Activated naive CD8-positive, alpha-beta T cell (primary cell): ENCODE data around the gene OR5M8.

Experiments used
- H3K27ac Mint-ChIP-seq: one replicate; pipeline ENCODE4 v1.8.0; 2021; ENCODE audit warnings: mixed read lengths
- H3K27me3 Mint-ChIP-seq: one replicate; pipeline ENCODE4 v1.8.0; 2021; ENCODE audit warnings: mixed read lengths
- H3K36me3 Mint-ChIP-seq: one replicate; pipeline ENCODE4 v1.8.0; 2021; ENCODE audit warnings: mixed read lengths
- H3K4me1 Mint-ChIP-seq: one replicate; pipeline ENCODE4 v1.8.0; 2021; ENCODE audit warnings: low read depth, mixed read lengths
- H3K4me3 Mint-ChIP-seq: one replicate; pipeline ENCODE4 v1.8.0; 2021; ENCODE audit warnings: mild to moderate bottlenecking, mixed read lengths
- H3K9me3 Mint-ChIP-seq: one replicate; pipeline ENCODE4 v1.8.0; 2021; ENCODE audit warnings: low read depth, mixed read lengths

Gene OR5M8

DNA sequence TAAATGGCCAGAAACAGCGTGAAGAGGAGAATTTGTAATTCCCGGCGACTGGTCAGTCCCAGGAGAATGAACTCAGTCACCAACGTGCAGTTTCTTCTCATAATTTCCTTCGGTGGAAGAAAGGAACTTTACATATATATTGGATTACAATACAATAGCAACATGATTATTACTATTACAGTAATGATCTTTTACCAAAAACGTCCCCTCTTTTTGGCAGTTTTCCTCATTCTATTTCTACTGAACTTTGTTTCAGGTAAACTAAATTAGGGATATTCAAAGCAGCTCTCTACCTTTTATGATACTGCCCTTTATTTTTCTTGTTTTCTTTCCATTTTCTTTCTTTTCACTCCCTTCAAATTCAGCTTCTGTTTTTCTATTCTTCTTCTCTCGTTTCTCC is at the start of gene OR5M8:
TSS of gene OR5M8 (minus strand) at position 101 of the 400 bp plus-strand sequence. CDS start at position 101, 0 bp downstream.
- Mint-ChIP-seq H3K36me3 (no peaks in the 10 kb centered on the region), H3K9me3 (peaks cover 5% of the 10 kb centered on the region), H3K27me3 (no peaks in the 10 kb centered on the region), H3K4me1 (no peaks in the 10 kb centered on the region), H3K27ac (no peak within 1 kb of the TSS), H3K4me3 (no peak within 1 kb of the TSS)

DNA sequence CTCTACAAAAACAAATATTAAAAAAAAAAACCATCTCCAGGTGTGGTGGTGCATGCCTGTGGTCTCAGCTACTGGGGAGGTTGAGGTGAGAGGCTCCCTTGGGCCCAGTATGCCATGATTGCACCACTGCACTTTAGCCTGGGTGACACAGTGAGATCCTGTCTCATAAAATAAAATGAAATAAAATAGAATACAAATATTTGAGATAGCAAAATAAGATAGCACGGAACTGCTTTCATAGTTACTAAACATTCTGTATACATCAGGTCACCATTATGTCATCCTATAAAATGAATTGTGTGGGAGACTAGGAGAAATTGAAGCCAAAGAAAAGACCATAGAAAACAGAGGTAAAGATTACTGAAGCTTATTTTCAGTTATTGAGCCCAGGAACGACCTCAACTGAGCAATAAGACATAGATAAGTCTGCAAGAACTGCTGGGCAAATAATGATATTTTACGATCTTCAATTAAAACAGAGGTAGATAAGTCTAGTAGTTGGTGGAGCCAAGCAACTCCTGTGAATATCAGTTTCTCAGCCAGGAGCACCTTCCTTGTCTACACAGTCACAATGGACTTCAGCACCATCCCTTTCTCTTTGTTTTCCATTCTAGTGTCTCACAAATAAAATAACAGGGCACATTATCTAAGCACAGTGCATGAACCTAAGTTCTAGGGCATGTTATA is 42.0 kb upstream of the OR5M8 start:
- Mint-ChIP-seq H3K4me3 (no peak overlapping the region), H3K36me3 (no peaks in the 10 kb centered on the region), H3K9me3 (peaks cover 11% of the 10 kb centered on the region), H3K4me1 (no peaks in the 10 kb centered on the region), H3K27ac (no peak overlapping the region), H3K27me3 (no peaks in the 10 kb centered on the region)

DNA sequence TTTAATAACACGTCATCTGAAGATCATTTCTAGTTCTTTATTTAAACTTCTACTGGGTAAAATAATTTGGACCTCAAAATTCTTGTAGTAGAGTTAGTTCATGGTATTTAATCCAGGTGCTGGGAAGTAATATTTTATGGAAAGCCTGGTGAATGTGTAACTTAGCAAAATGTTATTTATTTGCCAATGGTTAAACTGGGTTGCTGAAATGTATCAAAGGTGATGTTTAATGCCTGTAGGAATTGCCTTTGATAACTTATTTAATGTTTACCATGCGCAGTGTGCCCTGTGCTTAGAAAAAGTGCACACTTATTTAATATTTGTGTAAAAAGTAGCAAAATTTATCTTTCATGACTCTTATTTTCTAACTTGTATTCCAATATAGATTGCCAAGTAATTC is 40.7 kb upstream of the OR5M8 start:
- H3K36me3 Mint-ChIP-seq: no peaks in the 10 kb centered on the region
- H3K4me1 Mint-ChIP-seq: no peaks in the 10 kb centered on the region
- no peak overlapping the region for H3K27ac Mint-ChIP-seq
- no peak overlapping the region for H3K4me3 Mint-ChIP-seq
- peaks cover 11% of the 10 kb centered on the region for H3K9me3 Mint-ChIP-seq
- H3K27me3 Mint-ChIP-seq: no peaks in the 10 kb centered on the region

DNA sequence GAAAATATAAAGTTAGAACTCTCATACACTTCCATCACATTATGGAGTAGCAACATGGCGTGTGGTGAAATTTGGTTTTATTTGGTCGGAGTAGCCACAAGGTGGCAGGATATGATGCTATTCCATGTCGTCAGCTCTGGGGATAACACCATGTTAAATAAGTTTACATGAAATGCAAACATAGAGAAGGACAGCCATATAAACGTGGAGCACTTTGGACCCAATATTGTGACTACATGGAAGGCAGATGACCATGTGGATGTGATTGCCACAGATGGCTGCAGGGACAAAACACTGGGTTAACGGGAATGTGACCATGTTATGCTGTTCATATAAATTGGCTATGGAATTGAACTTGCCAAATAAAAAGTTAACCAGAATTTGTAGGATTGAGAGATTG is 30.8 kb upstream of the OR5M8 start:
- H3K9me3 Mint-ChIP-seq: peaks cover 17% of the 10 kb centered on the region
- H3K36me3 Mint-ChIP-seq: no peaks in the 10 kb centered on the region
- H3K4me3 Mint-ChIP-seq: no peak overlapping the region
- no peak overlapping the region for H3K27ac Mint-ChIP-seq
- H3K27me3 Mint-ChIP-seq: no peaks in the 10 kb centered on the region
- no peaks in the 10 kb centered on the region for H3K4me1 Mint-ChIP-seq

DNA sequence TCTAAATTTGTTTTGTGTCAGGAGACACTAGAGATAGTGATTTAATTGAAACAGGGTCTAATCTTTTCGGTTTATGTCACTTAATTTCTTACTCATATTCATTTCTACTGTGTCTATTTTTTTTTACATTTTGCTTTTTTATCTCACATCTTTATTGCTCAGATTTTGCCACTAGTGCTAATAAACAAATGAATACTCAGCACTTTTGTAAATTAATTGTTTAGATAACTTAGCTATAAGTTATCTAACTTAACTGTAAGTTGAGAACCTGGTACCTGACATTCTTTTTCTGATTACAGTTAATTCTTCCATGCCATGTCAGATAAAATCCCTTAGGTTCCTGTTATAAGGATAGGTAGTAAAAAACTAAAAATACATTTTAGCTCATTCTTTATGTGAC is 22.1 kb upstream of the OR5M8 start:
- Mint-ChIP-seq H3K4me1 (no peaks in the 10 kb centered on the region), H3K4me3 (no peak overlapping the region), H3K9me3 (peaks cover 10% of the 10 kb centered on the region), H3K36me3 (no peaks in the 10 kb centered on the region), H3K27me3 (no peaks in the 10 kb centered on the region), H3K27ac (no peak overlapping the region)

DNA sequence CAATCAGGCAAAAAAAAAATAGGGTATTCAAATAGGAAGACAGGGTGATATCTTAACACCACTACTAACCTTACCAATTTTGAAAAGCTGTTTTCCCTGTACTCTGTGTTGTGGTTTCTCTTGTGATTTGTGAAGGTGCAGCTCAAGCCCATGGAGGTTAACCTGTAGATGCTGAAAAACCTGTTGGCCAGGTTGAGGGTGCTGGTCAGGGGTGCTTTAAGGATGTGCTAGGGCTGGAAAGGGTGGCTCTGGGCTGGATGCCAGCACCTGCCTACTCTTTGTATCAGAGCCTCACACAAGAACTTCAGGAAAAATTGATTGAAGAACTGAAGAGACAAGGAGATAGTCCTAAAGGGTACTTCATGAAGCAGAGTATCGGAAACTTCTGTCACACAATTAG is 18.3 kb upstream of the OR5M8 start:
- H3K4me3 Mint-ChIP-seq: no peak overlapping the region

DNA sequence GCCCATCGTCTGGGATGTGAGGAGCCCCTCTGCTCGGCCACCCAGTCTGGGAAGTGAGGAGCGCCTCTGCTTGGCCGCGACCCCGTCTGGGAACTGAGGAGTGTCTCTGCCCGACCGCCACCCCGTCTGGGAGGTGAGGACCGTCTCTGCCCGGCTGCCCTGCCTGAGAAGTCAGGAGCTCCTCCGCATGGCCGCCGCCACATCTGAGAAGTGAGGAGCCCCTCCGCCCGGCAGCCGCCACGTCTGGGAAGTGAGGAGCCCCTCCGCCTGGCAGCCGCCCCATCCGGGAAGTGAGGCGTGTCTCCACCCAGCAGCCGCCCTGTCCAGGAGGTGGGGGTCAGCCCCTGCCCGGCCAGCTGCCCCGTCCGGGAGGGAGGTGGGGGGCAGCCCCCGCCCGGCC is 5.8 kb upstream of the OR5M8 start:
- no peaks in the 10 kb centered on the region for H3K27me3 Mint-ChIP-seq
- H3K4me3 Mint-ChIP-seq: no peak overlapping the region
- no peaks in the 10 kb centered on the region for H3K36me3 Mint-ChIP-seq
- peaks cover 5% of the 10 kb centered on the region for H3K9me3 Mint-ChIP-seq
- no peaks in the 10 kb centered on the region for H3K4me1 Mint-ChIP-seq
- no peak overlapping the region for H3K27ac Mint-ChIP-seq

More for the DNA sequence above, 18.3 kb upstream of the OR5M8 start:
- Mint-ChIP-seq H3K36me3 (no peaks in the 10 kb centered on the region), H3K27me3 (no peaks in the 10 kb centered on the region), H3K27ac (no peak overlapping the region), H3K9me3 (no peaks in the 10 kb centered on the region), H3K4me1 (no peaks in the 10 kb centered on the region)

DNA sequence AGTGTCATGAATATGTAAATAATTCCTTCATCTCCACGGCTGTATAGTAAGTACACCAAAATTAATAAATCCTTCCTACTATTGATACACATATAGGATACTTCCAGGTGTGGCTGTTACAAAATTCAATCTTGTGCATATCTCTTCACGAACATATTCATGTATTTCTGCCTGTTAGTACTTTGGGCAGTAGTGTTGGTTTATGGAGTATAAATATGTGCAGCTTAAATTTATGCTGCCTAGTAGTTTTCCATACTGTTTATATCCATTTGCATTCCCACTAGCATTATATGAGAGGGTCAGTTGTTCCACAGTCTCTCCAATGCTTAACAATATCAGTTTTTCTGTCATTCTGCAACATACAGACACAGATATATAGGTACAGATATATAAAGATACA is 3.9 kb upstream of the OR5M8 start:
- H3K4me1 Mint-ChIP-seq: no peaks in the 10 kb centered on the region
- no peaks in the 10 kb centered on the region for H3K27me3 Mint-ChIP-seq
- no peaks in the 10 kb centered on the region for H3K36me3 Mint-ChIP-seq
- peaks cover 5% of the 10 kb centered on the region for H3K9me3 Mint-ChIP-seq
- H3K4me3 Mint-ChIP-seq: no peak overlapping the region
- H3K27ac Mint-ChIP-seq: no peak overlapping the region

DNA sequence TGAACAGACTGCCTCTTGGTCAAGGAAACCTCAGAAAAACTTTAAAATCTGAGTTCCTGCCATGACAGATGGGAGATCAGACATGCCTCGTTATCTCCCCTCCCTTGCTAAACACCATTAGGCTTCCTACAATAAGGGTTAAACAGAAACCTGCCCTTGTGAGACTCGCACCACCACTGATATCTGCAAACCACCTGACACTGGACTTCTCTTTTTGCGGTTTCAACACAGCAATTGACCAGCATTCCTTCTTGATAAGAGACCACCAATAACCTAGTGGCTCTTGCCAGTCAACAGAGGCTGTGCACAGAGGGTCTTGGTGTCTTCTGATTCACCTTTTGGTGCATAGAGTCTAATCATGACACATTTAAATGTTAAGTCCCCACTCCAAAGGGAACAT is 4.4 kb downstream of the OR5M8 start:
- no peaks in the 10 kb centered on the region for H3K27me3 Mint-ChIP-seq
- no peaks in the 10 kb centered on the region for H3K4me1 Mint-ChIP-seq
- no peaks in the 10 kb centered on the region for H3K36me3 Mint-ChIP-seq
- no peak overlapping the region for H3K4me3 Mint-ChIP-seq
- no peak overlapping the region for H3K27ac Mint-ChIP-seq
- peaks cover 12% of the 10 kb centered on the region for H3K9me3 Mint-ChIP-seq

DNA sequence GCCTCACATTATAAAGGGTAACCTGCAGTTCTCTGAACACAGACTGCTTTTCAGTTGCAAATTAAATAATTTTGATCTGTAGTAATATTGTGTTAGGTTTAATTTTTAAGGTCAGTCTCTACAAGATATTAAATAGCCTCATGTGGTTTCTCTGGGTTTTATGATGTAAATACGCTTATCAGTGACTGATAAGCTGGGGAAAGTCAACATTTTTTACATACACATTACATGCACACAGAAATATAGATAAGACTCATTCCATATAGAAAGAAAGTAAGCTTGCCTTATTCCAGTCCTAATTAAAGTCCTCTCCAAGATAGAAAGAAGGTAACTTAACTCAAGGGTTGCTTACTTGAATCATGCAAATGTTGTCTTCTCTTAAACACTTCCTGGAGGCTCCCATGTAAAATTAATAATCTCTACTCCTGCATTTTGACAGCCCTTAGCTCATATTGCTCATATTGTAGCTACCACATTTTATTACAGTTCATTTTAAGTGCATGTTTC is 16.4 kb downstream of the OR5M8 start:
- Mint-ChIP-seq H3K36me3 (no peaks in the 10 kb centered on the region), H3K4me1 (no peaks in the 10 kb centered on the region), H3K9me3 (peaks cover 3% of the 10 kb centered on the region), H3K27me3 (no peaks in the 10 kb centered on the region), H3K27ac (no peak overlapping the region), H3K4me3 (no peak overlapping the region)

DNA sequence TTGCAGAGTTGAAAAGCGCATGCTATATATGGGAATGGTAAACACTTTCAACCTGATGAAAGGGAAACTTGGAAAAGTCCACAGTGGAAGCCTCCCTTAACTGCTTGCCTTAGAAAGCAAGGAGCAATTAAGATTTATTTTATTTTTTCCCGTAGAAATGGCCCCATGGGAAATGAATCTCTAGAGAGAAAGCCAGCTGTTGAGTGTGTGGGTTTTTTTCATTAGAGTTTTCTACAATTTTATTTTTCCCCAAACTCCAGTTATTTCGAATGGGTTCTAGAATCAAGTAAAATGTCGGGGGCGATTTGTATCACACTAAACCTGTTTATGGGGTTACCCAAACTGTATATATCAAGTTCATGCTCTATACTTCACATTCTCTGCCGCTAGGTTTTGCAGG is 17.9 kb downstream of the OR5M8 start, which contains the start of gene OR5M3:
TSS of gene OR5M3 (minus strand) at position 101 of the 400 bp plus-strand sequence. CDS start 2,855 bp downstream, outside the sequence.
- Mint-ChIP-seq H3K27me3 (no peaks in the 10 kb centered on the region), H3K4me3 (no peak within 1 kb of the TSS), H3K27ac (no peak within 1 kb of the TSS), H3K4me1 (no peaks in the 10 kb centered on the region), H3K36me3 (no peaks in the 10 kb centered on the region), H3K9me3 (peaks cover 3% of the 10 kb centered on the region)

DNA sequence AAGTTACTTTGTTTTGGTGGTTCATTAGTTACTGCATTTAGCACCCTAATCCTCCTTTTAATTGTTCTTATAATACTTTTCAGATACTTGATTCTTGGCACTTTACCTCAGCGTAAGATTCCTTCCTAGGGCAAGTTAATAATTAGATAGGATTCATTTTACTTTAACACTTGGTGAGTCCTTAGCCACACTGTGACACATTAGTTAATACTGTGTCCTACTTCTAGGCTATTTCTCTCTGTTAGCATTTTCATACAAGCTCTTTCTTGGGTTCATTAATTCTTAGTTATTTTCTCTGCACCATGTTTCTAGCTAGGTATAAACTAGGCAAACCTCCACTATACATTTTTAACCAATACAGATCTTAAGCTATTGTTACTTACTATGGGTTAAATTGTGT is 34.1 kb downstream of the OR5M8 start:
- H3K4me1 Mint-ChIP-seq: no peaks in the 10 kb centered on the region
- H3K27ac Mint-ChIP-seq: no peak overlapping the region
- H3K9me3 Mint-ChIP-seq: peaks cover 19% of the 10 kb centered on the region
- no peaks in the 10 kb centered on the region for H3K36me3 Mint-ChIP-seq
- no peaks in the 10 kb centered on the region for H3K27me3 Mint-ChIP-seq
- no peak overlapping the region for H3K4me3 Mint-ChIP-seq

DNA sequence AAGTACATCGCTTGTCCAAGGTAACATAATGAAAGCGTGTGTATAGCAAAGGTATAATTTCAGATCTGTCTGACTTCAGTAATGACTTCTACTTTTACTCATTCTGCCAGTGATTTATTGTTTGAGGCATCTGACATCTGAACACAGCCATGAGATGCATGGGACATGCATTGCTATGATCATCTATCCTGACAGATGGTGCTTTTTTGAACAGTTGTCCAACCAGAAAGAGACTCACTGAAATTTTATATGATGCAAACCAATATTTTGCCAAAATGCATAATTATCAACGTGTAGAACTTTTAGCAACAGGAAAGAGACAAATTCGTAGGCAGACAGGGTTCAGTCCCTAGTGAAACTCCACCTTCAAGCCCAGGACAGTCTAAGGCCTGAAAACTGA is 37.6 kb downstream of the OR5M8 start:
- peaks cover 23% of the 10 kb centered on the region for H3K9me3 Mint-ChIP-seq
- no peak overlapping the region for H3K4me3 Mint-ChIP-seq
- H3K27ac Mint-ChIP-seq: no peak overlapping the region
- H3K36me3 Mint-ChIP-seq: no peaks in the 10 kb centered on the region
- H3K27me3 Mint-ChIP-seq: no peaks in the 10 kb centered on the region
- H3K4me1 Mint-ChIP-seq: no peaks in the 10 kb centered on the region
